Left ventricle myocardium superior (tissue), 1 donor: Measurements from ENCODE around the gene RBM4. TPM values are rescaled to one million over a fixed set of nuclear protein-coding genes. Genes with fewer than 3 reads are reported as not detected.

Source experiments
- total RNA-seq: library from RNA; stranded (reverse); fragmentation: NEBNext Ultra II Directional; extraction: Animal tissue kit (Norgen Biotek cat#: 25700); gene quantifications from one replicate; pipeline ENCODE4 v1.2.1, GENCODE V29; 2021
- donor health status: DM: no; HTN: yes; CAD: no; lungs with severe emphysema.

The RBM4 gene
- total RNA-seq, 1 donor from 2014 or later = 69.5 TPM

Other genes starting within 250 kb of the RBM4 start
- not detected for gene NPAS4, start 217.7 kb upstream of the RBM4 start, total RNA-seq
- 61.1 TPM for gene MRPL11, start 199.9 kb upstream of the RBM4 start, total RNA-seq
- gene PELI3, start 171.8 kb upstream of the RBM4 start, total RNA-seq = 10.9 TPM
- gene DPP3, start 158.3 kb upstream of the RBM4 start, total RNA-seq = 9.7 TPM
- 17.8 TPM for gene BBS1, start 128.1 kb upstream of the RBM4 start, total RNA-seq
- 5.5 TPM for gene ZDHHC24, start 92.7 kb upstream of the RBM4 start, total RNA-seq
- gene ACTN3, start 91.8 kb upstream of the RBM4 start, total RNA-seq = not detected
- gene CTSF, start 70.1 kb upstream of the RBM4 start, total RNA-seq = 64.5 TPM
- 0.25 TPM for gene CCDC87, start 45.6 kb upstream of the RBM4 start, total RNA-seq
- gene CCS, start 45.5 kb upstream of the RBM4 start, total RNA-seq = 26.8 TPM
- 31.4 TPM for gene RBM14, start 22.1 kb upstream of the RBM4 start, total RNA-seq
- 13.1 TPM for gene RBM4B, start 39.2 kb downstream of the RBM4 start, total RNA-seq
- gene SPTBN2, start 90.5 kb downstream of the RBM4 start, total RNA-seq = 1.1 TPM
- gene RCE1, start 204.7 kb downstream of the RBM4 start, total RNA-seq = 6.5 TPM
- gene LRFN4, start 218.4 kb downstream of the RBM4 start, total RNA-seq = 17.2 TPM